ENCODE measurements around the gene GSAP. TPM values are rescaled to one million over a fixed set of nuclear protein-coding genes. Genes with fewer than 3 reads are reported as not detected.

The GSAP gene
- total RNA-seq, 1 experiment from 2014 or later = 0.85 TPM

DNA sequence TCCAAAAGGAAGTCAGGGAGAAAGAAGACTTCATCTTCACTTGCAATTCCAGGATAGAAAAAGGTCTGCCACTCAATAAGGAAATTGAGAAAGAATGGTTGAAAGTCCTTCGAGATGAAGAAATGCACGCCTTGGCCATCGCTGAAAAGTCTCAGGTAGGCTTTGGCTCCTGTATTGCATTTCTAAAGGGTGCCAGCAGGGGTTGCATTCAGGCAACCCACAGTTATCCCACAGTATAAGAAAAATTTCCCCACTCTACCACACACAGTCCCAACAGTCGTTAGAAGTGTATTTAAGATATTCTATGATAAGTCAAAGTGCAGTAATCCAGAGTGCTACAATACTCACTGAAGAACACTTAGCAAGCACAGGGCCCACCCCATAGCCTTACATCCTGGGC is 123.1 kb downstream of the GSAP start:
- BruUV-seq (replicated peaks) = no TSS peak
- Histone ChIP-seq H3K36me3 (ENCODE audit: control insufficient read depth, insufficient read depth, low read length) (no peaks in the 10 kb centered on the region), H3K9me3 (ENCODE audit: control insufficient read depth, insufficient read depth, low read depth, low read length) (no peaks in the 10 kb centered on the region), H3K27me3 (ENCODE audit: control insufficient read depth, insufficient read depth, low read length) (no peaks in the 10 kb centered on the region), H3K27ac (ENCODE audit: low read length) (no peak overlapping the region), H3K4me3 (ENCODE audit: low read depth in 2 of 2, low read length in 2 of 2) (no peak overlapping the region), H3K4me1 (ENCODE audit: control insufficient read depth, insufficient read depth, low read length) (no peaks in the 10 kb centered on the region)
- DNase-seq (ENCODE audit: low read depth, low spot score) (no peak), ATAC-seq (no peak)
- TF ChIP-seq, protein P1, sequence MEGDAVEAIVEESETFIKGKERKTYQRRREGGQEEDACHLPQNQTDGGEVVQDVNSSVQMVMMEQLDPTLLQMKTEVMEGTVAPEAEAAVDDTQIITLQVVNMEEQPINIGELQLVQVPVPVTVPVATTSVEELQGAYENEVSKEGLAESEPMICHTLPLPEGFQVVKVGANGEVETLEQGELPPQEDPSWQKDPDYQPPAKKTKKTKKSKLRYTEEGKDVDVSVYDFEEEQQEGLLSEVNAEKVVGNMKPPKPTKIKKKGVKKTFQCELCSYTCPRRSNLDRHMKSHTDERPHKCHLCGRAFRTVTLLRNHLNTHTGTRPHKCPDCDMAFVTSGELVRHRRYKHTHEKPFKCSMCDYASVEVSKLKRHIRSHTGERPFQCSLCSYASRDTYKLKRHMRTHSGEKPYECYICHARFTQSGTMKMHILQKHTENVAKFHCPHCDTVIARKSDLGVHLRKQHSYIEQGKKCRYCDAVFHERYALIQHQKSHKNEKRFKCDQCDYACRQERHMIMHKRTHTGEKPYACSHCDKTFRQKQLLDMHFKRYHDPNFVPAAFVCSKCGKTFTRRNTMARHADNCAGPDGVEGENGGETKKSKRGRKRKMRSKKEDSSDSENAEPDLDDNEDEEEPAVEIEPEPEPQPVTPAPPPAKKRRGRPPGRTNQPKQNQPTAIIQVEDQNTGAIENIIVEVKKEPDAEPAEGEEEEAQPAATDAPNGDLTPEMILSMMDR (IDR thresholded peaks at IDR 0.05) = 0 out of 2 replicates have a peak, but pooled peaks have one; percentile 15
- TF ChIP-seq POLR2AphosphoS5 (IDR thresholded peaks at IDR 0.05; ENCODE audit: low read depth, low read length) = no peak
- ChIA-PET POLR2A (no interaction called here), CTCF (no interaction called here)
- in situ Hi-C loops (cut with HindIII; ENCODE audit: low pct_unique_long_range_greater_than_20kb, low sequenced_read_pairs) = no loop called here
- intact Hi-C loops (cut with micrococcal nuclease; ENCODE audit: unreplicated experiment) = no loop called here

DNA sequence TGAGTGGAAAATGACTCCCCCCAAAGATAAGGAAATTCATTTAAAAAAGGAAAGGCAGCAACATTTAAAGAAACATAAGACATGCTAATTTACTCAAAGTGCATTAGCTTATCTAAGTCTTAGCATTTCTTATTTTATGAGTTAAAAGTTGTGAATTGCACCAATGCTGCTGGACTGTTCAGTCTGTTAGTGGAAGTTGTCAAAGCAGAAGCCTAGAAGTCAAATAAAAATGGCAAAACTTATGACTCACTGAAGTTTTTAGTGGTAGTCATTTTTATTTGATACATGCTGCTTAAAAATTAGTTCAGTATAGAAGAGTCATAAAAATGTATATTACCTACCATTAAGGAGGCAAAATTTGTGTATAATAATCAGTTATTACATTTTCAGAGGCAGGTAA is 125.7 kb downstream of the GSAP start:
- H3K4me3 ChIP-seq (ENCODE audit: low read depth in 2 of 2, low read length in 2 of 2) = no peak overlapping the region
- no peaks in the 10 kb centered on the region for H3K4me1 ChIP-seq (ENCODE audit: control insufficient read depth, insufficient read depth, low read length)
- ChIA-PET POLR2A (no interaction called here), CTCF (no interaction called here)
- H3K27ac ChIP-seq (ENCODE audit: low read length) = no peak overlapping the region
- no peak for TF ChIP-seq POLR2AphosphoS5 (IDR thresholded peaks at IDR 0.05; ENCODE audit: low read depth, low read length)
- TF ChIP-seq, protein P2, sequence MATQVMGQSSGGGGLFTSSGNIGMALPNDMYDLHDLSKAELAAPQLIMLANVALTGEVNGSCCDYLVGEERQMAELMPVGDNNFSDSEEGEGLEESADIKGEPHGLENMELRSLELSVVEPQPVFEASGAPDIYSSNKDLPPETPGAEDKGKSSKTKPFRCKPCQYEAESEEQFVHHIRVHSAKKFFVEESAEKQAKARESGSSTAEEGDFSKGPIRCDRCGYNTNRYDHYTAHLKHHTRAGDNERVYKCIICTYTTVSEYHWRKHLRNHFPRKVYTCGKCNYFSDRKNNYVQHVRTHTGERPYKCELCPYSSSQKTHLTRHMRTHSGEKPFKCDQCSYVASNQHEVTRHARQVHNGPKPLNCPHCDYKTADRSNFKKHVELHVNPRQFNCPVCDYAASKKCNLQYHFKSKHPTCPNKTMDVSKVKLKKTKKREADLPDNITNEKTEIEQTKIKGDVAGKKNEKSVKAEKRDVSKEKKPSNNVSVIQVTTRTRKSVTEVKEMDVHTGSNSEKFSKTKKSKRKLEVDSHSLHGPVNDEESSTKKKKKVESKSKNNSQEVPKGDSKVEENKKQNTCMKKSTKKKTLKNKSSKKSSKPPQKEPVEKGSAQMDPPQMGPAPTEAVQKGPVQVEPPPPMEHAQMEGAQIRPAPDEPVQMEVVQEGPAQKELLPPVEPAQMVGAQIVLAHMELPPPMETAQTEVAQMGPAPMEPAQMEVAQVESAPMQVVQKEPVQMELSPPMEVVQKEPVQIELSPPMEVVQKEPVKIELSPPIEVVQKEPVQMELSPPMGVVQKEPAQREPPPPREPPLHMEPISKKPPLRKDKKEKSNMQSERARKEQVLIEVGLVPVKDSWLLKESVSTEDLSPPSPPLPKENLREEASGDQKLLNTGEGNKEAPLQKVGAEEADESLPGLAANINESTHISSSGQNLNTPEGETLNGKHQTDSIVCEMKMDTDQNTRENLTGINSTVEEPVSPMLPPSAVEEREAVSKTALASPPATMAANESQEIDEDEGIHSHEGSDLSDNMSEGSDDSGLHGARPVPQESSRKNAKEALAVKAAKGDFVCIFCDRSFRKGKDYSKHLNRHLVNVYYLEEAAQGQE (IDR thresholded peaks at IDR 0.05; ENCODE audit: insufficient read depth in 1 of 2, low read depth in 2 of 2, low read length in 1 of 2) = no peak
- no peak for TF ChIP-seq SIN3A (IDR thresholded peaks at IDR 0.05; ENCODE audit: borderline replicate concordance, insufficient read depth, low read depth, low read length)
- no peak for TF ChIP-seq TCF7L2 (IDR thresholded peaks at IDR 0.05; ENCODE audit: low read depth, low read length)
- TF ChIP-seq, protein P1 (IDR thresholded peaks at IDR 0.05) = no peak
- ATAC-seq (no peak), DNase-seq (ENCODE audit: low read depth, low spot score) (no peak)
- no TSS peak for BruUV-seq (replicated peaks)
- intact Hi-C loops (cut with micrococcal nuclease; ENCODE audit: unreplicated experiment) (no loop called here), in situ Hi-C loops (cut with HindIII; ENCODE audit: low pct_unique_long_range_greater_than_20kb, low sequenced_read_pairs) (no loop called here)
- H3K9me3 ChIP-seq (ENCODE audit: control insufficient read depth, insufficient read depth, low read depth, low read length) = no peaks in the 10 kb centered on the region
- H3K36me3 ChIP-seq (ENCODE audit: control insufficient read depth, insufficient read depth, low read length) = no peaks in the 10 kb centered on the region
- H3K27me3 ChIP-seq (ENCODE audit: control insufficient read depth, insufficient read depth, low read length) = no peaks in the 10 kb centered on the region

DNA sequence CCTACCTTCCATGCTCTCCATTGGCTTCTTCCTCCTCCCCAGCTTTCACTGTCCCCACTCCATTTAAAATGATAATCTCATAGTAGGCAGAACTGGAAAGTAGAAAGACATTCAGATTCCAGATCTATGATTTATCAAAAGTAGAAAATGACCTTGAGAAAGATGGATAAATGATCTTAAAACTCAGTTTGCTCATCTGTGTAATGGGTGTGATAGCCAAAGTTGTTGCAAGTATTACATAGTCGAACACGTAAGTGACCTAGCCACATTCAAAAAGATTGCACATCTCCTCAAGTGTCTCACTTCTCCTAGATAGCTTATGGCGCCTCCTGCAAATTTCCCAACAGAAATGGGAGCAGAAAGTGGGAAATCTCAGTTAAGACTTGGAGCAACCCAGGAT is 126.8 kb downstream of the GSAP start:
- no TSS peak for BruUV-seq (replicated peaks)
- H3K4me3 ChIP-seq (ENCODE audit: low read depth in 2 of 2, low read length in 2 of 2) = no peak overlapping the region
- H3K4me1 ChIP-seq (ENCODE audit: control insufficient read depth, insufficient read depth, low read length) = no peaks in the 10 kb centered on the region
- ChIA-PET CTCF (no interaction called here), POLR2A (no interaction called here)
- H3K9me3 ChIP-seq (ENCODE audit: control insufficient read depth, insufficient read depth, low read depth, low read length) = no peaks in the 10 kb centered on the region
- intact Hi-C loops (cut with micrococcal nuclease; ENCODE audit: unreplicated experiment) = no loop called here
- DNase-seq (ENCODE audit: low read depth, low spot score) (no peak), ATAC-seq (no peak)
- no peaks in the 10 kb centered on the region for H3K36me3 ChIP-seq (ENCODE audit: control insufficient read depth, insufficient read depth, low read length)
- H3K27ac ChIP-seq (ENCODE audit: low read length) = no peak overlapping the region
- in situ Hi-C loops (cut with HindIII; ENCODE audit: low pct_unique_long_range_greater_than_20kb, low sequenced_read_pairs) = no loop called here
- no peaks in the 10 kb centered on the region for H3K27me3 ChIP-seq (ENCODE audit: control insufficient read depth, insufficient read depth, low read length)
- TF ChIP-seq TCF7L2 (IDR thresholded peaks at IDR 0.05; ENCODE audit: low read depth, low read length) (no peak), SIN3A (IDR thresholded peaks at IDR 0.05; ENCODE audit: borderline replicate concordance, insufficient read depth, low read depth, low read length) (no peak), POLR2AphosphoS5 (IDR thresholded peaks at IDR 0.05; ENCODE audit: low read depth, low read length) (no peak)
- TF ChIP-seq, protein P1 (IDR thresholded peaks at IDR 0.05) = no peak
- TF ChIP-seq, protein P2 (IDR thresholded peaks at IDR 0.05; ENCODE audit: insufficient read depth in 1 of 2, low read depth in 2 of 2, low read length in 1 of 2) = no peak

Data from Panc1 (cell line).